Anterior cingulate cortex (tissue), 58 donors: ENCODE measurements around the gene DOCK4.

Experiments used
- DNase-seq, 58 donors: peaks; one replicate each; lab custom pipeline; 2025; lab: John Stamatoyannopoulos, UW

The DOCK4 gene

GRCh38 chr7:112195717-112196116, 10.5 kb downstream of the DOCK4 start:
- no peak for DNase-seq

GRCh38 chr7:112193915-112194502, 12.2 kb downstream of the DOCK4 start:
- no peak for DNase-seq

- DNase-seq: no peak
Measured at GRCh38 chr7:112192236-112193154, 13.7 kb downstream of the DOCK4 start.

GRCh38 chr7:112190120-112190519, 16.1 kb downstream of the DOCK4 start:
- DNase-seq: no peak

- DNase-seq: no peak
Measured at GRCh38 chr7:112189691-112190090, 16.5 kb downstream of the DOCK4 start.

GRCh38 chr7:112188257-112188656, 17.9 kb downstream of the DOCK4 start:
- no peak for DNase-seq

GRCh38 chr7:112186300-112186699, 19.9 kb downstream of the DOCK4 start:
- DNase-seq: no peak

- peak in 5 of 58 donors; percentile 11 to 39 (median 21) for DNase-seq
Measured at GRCh38 chr7:112185005-112185834, 21.0 kb downstream of the DOCK4 start.

- DNase-seq: peak in 15 of 58 donors; percentile 17 to 66 (median 45)
Measured at GRCh38 chr7:112184455-112184854, 21.7 kb downstream of the DOCK4 start.

GRCh38 chr7:112183266-112183665, 22.9 kb downstream of the DOCK4 start:
- DNase-seq: no peak

- peak in 48 of 58 donors; percentile 11 to 90 (median 62) for DNase-seq
Measured at GRCh38 chr7:112182749-112183148, 23.4 kb downstream of the DOCK4 start.

- DNase-seq: no peak
Measured at GRCh38 chr7:112180223-112180622, 26.0 kb downstream of the DOCK4 start.

GRCh38 chr7:112176693-112177415, 29.3 kb downstream of the DOCK4 start:
- no peak for DNase-seq

- DNase-seq: no peak
Measured at GRCh38 chr7:112176241-112176640, 30.0 kb downstream of the DOCK4 start.

- DNase-seq: no peak
Measured at GRCh38 chr7:112174192-112174591, 32.0 kb downstream of the DOCK4 start.

- no peak for DNase-seq
Measured at GRCh38 chr7:112173568-112173905, 32.7 kb downstream of the DOCK4 start.

GRCh38 chr7:112172870-112173567, 33.2 kb downstream of the DOCK4 start:
- no peak for DNase-seq

- no peak for DNase-seq
Measured at GRCh38 chr7:112171673-112172072, 34.5 kb downstream of the DOCK4 start.

- DNase-seq: no peak
Measured at GRCh38 chr7:112168915-112169314, 37.3 kb downstream of the DOCK4 start.

GRCh38 chr7:112167147-112167546, 39.1 kb downstream of the DOCK4 start:
- peak in 11 of 58 donors; percentile 19 to 55 (median 24) for DNase-seq
